HL-60/S4 treated with retinoic acid at 250 ng/mL for 4 days and 3 days (cell line): ENCODE results near the gene ACAD8.

Experiments used
- in situ Hi-C: fragments of 300-500 bp; cut with MboI; formaldehyde crosslinking; loops from 2 replicates; pipeline ENCODE4 v1.7.0; 2022; ENCODE audit warnings: low sequenced_read_pairs

ACAD8 gene

GRCh38 chr11:134253188-134253993 is at the start of gene ACAD8, which contains the start of gene THYN1:
Gene ACAD8 (plus strand): TSS chr11:134253568. CDS start chr11:134253601, 33 bp downstream.
Gene THYN1 (minus strand): TSS chr11:134253352. CDS start chr11:134252882, 470 bp downstream.
- in situ Hi-C loops = no loop called here

- in situ Hi-C loops = no loop called here
These were observed 47.6 kb upstream of the ACAD8 start for GRCh38 chr11:134205729-134206128.

DNA sequence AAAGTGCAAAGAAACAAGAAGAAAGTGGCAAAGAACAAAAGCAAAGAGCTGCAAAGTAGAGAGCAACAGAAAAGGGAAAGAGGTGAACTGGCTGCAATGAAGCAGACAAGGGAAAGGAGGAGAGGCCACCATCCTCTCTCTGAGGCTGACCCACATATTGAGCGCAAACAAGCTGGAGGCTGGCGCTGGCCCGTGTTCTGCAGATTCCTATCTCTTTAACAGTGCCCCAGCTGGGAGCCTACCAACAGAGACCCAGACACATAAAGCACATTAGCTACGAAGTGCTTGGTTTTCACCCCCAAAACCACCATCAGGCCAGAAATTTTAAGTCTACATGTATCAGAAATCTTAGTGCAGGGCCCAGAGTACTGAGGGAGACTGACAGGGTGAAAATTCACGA is 47.2 kb upstream of the ACAD8 start:
- in situ Hi-C loops = no loop called here

DNA sequence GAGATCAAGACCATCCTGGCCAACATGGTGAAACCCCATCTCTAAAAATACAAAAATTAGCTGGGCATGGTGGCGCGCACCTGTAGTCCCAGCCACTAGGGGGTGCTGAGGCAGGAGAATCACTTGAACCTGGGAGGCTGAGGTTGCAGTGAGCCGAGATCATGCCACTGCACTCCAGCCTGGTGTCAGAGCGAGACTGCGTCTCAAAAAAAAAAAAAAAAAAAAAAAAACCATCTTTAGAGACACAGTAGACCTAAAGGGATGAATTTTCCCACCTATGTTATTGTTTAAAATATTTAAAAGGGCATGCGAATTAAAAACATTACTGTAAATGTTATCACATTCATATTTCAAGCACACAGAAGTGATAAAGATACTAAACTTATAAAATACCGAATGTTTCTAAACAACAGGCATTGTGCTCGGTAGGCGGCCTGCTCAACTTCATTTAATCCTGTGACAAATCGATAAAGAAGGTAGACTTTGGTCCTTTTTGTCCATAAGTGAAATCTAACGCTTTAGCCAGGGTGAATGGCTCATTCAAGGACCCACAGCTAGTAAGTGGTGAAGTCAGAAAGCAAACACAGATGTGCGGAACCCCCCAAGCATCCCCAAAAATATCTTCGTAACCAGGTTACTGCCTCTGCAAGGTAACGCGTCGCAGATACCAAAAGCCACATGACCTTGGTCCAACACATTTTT is 45.7 kb upstream of the ACAD8 start:
- in situ Hi-C loops = no loop called here

- in situ Hi-C loops = no loop called here
These were observed 37.5 kb upstream of the ACAD8 start for GRCh38 chr11:134215836-134216235.

GRCh38 chr11:134216816-134217215 is 36.6 kb upstream of the ACAD8 start:
- in situ Hi-C loops = no loop called here

GRCh38 chr11:134223121-134223520 is 30.2 kb upstream of the ACAD8 start:
- in situ Hi-C loops = no loop called here

GRCh38 chr11:134223836-134224709 is 29.3 kb upstream of the ACAD8 start, which contains the start of the genes NCAPD3 and VPS26B:
Gene NCAPD3 (minus strand): TSS chr11:134223967. CDS start chr11:134223926, 41 bp downstream.
Gene VPS26B (plus strand): TSS chr11:134224671. CDS start chr11:134225123, 452 bp downstream.
- in situ Hi-C loops = no loop called here

- in situ Hi-C loops = no loop called here
These were observed 28.4 kb upstream of the ACAD8 start for GRCh38 chr11:134224710-134225664.

DNA sequence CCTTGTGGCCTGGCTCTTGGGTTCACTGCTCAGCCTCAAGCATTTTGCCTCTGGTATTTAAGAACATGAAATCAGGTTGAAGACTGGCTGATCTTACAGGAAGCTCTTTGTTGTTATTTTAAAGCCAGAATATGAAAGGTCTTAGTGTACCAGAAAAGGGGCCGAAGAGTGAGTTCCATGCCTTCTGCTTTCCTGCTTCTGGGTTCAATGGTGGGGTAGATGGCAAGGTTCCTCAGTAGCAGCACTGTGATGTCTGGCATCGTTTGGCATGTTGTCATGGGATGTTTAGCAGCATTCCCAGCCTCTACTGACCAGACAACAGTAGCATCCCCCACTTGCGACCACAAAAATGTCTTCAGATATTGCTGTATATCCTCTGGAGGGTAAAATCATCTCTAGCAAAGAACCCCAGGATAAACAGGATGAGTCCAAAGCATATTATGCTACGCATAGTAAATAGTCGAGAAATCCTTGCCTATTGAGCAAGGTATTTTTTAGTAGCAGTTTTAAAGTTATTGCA is 26.5 kb upstream of the ACAD8 start:
- in situ Hi-C loops = no loop called here

GRCh38 chr11:134228625-134229024 is 24.7 kb upstream of the ACAD8 start:
- in situ Hi-C loops = no loop called here

GRCh38 chr11:134229126-134229790 is 24.1 kb upstream of the ACAD8 start:
- in situ Hi-C loops = no loop called here

- in situ Hi-C loops = no loop called here
These were observed 23.0 kb upstream of the ACAD8 start for GRCh38 chr11:134230339-134230738.

DNA sequence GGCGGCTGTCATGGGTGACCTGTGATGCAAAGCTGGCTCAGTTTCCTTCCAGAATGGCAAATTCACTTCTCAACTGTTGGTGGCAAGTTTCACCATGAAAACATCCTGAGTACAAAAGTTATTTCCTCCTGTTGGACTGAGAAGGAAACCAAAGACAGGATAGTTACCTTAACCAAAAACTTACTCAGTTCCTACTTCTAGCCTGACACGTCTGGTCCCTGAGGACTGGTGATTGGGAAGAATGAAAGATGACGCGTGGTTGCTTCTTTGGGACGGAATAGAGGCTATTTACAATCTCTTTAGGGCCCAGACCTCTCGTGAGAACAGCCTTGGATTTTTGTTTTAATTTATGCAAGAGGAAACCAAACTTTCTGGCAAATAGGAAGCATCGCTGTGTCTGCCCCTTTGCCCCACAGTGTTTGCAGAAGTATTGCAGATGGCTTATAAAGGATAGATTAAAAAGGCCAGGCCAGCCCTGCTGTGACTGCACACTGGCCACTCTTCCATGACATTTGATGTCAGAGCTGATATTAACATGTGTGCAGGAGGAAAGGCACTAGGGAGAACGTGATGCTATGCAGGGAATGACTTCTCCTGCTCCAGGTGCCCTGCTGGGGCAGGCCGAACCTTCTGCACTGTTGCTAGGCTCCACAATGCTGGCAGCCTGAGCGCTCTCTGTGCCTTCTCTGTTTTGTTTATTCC is 21.3 kb upstream of the ACAD8 start:
- in situ Hi-C loops = no loop called here

- in situ Hi-C loops = no loop called here
These were observed 19.6 kb upstream of the ACAD8 start for GRCh38 chr11:134233729-134234179.

GRCh38 chr11:134235399-134235798 is 18.0 kb upstream of the ACAD8 start:
- in situ Hi-C loops = no loop called here

DNA sequence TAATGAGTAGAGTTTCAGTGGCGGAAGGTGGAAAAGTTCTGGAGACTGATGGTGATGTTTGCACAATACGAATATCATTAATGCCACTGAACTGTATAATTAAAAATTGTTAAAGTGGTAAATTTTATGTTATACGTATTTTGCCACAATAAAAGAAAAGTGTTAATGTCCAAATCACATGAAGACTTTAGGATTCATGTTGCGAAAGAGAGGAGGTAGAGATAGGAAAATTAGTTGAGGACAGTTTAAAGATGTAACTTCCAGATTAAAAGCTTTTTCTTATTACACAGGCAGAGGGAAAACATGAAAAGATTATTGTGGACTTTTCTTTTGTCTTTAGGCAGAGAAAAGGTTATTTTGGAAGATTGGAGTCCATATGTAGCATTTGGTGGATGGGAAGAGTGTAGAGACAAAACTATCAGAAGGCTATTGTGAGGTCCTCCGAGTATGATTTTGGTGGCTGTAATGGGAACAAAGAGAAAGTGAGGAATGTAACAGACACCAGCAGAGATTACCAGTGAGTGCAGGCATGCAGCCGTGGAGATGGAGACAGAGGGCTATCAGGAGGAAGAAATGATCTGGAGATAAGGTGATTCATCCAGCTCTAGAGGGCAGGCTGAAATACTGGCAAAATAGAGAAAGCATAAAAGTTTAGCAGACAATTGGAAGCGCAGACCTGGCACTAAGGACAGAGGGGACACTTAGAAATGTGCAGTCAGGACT is 16.4 kb upstream of the ACAD8 start:
- in situ Hi-C loops = no loop called here

- in situ Hi-C loops = no loop called here
These were observed 15.8 kb upstream of the ACAD8 start for GRCh38 chr11:134237557-134237922.
